ENCODE data around the gene UACA. TPM values are rescaled to one million over a fixed set of nuclear protein-coding genes. Genes with fewer than 3 reads are reported as not detected.

The UACA gene
- total and polyA plus RNA-seq, 9 of the 15 experiments (the other 6 are each of a cell fraction or from before 2014, with no cell fraction given): 0.06 to 0.33 (median 0.15) TPM; not detected in 5

GRCh38 chr15:70801109-70801508 lies 37.8 kb upstream of the UACA start:
- TF ChIP-seq SMAD1 (IDR thresholded peaks at IDR 0.05; ENCODE audit: low read depth, low read length, partially characterized antibody) (no peak), HNRNPL (IDR thresholded peaks at IDR 0.05; ENCODE audit: low read depth, low read length) (no peak), NONO (IDR thresholded peaks at IDR 0.05; ENCODE audit: low read depth in 2 of 2, low read length in 1 of 2) (no peak), HOXB6 (CRISPR knock-in tag; IDR thresholded peaks at IDR 0.05; ENCODE audit: borderline replicate concordance) (no peak), UBTF (IDR thresholded peaks at IDR 0.05; ENCODE audit: borderline replicate concordance in 1 of 2, low read depth in 2 of 2, low read length in 2 of 2) (no peak), CTBP1 (IDR thresholded peaks at IDR 0.05; ENCODE audit: borderline replicate concordance) (no peak), SMARCE1 (IDR thresholded peaks at IDR 0.05) (no peak), FUS (optimal IDR thresholded peaks at IDR 0.05; ENCODE audit: low read depth, low read length) (no peak), GTF2B (IDR thresholded peaks at IDR 0.05; ENCODE audit: extremely low read depth, insufficient read length) (no peak), CHD4 (IDR thresholded peaks at IDR 0.05; ENCODE audit: insufficient read depth, insufficient replicate concordance, low read depth, low read length, poor library complexity, severe bottlenecking) (no peak), GATAD2B (IDR thresholded peaks at IDR 0.05; ENCODE audit: borderline replicate concordance) (no peak), ZNF766 (CRISPR knock-in tag; conservative IDR thresholded peaks at IDR 0.05) (no peak), MTA2 (IDR thresholded peaks at IDR 0.05; ENCODE audit: low read depth) (no peak)
- in situ Hi-C loops (cut with MboI) (no loop called here), intact Hi-C loops (cut with micrococcal nuclease) (no loop called here)
- POLR2A ChIA-PET: no interaction called here
- DNase-seq (ENCODE audit: extremely low read depth in 1 of 4, low spot score in 3 of 4) (no peak), FAIRE-seq (no peak), ATAC-seq (no peak)
- H3K36me3 ChIP-seq (ENCODE audit: control insufficient read depth, insufficient read depth, low read length): no peaks in the 10 kb centered on the region
- no peak overlapping the region for H3K4me3 ChIP-seq
- no peaks in the 10 kb centered on the region for H4K20me1 ChIP-seq (replicated peaks; ENCODE audit: control insufficient read depth, insufficient read depth, low read length)
- H2AFZ ChIP-seq (ENCODE audit: low read depth, low read length): no peak overlapping the region
- CTCF ChIA-PET (ENCODE audit: low intra/inter-chr PET ratio): no interaction called here
- no TSS peak for BruUV-seq (replicated peaks)
- H3K27ac ChIP-seq (ENCODE audit: extremely low read depth, low read depth, low read length): no peak overlapping the region
- H3K27me3 ChIP-seq (ENCODE audit: control insufficient read depth in 2 of 2, insufficient read depth in 2 of 2, low read length in 2 of 2): peaks cover 0 to 8% of the 10 kb centered on the region in 2 experiments; a peak in 2 of 5 replicates
- H3K9me1 ChIP-seq (ENCODE audit: control insufficient read depth, insufficient read depth, low read length): no peaks in the 10 kb centered on the region
- H3K79me2 ChIP-seq (ENCODE audit: control insufficient read depth, insufficient read depth, low read length): no peaks in the 10 kb centered on the region
- no peaks in the 10 kb centered on the region for H3K9me3 ChIP-seq (replicated peaks; ENCODE audit: control insufficient read depth, insufficient read depth, low read depth, low read length)
- H3K9ac ChIP-seq (ENCODE audit: insufficient read depth in 1 of 2, low read depth in 2 of 2, low read length in 2 of 2): no peak overlapping the region
- no peaks in the 10 kb centered on the region for H3K4me1 ChIP-seq (replicated peaks in 1 of 2; ENCODE audit: control insufficient read depth in 2 of 2, insufficient read depth in 2 of 2, low read length in 2 of 2)
- H3K4me2 ChIP-seq (ENCODE audit: insufficient read depth, low read length): no peak overlapping the region
- 9% methylated on average over 5 of the region's 5 CpGs for WGBS (ENCODE audit: insufficient coverage, low coverage, missing lambda C conversion rate)

All from K562 (cell line).